ENCODE results near the gene SKAP1.

- TF ChIP-seq POLR2AphosphoS5 (IDR thresholded peaks at IDR 0.05) (no peak), CTCF (IDR thresholded peaks at IDR 0.05) (no peak), POLR2A (IDR thresholded peaks at IDR 0.05; ENCODE audit: low read depth) (no peak), EP300 (IDR thresholded peaks at IDR 0.05) (no peak)
These were observed 48.4 kb upstream of the SKAP1 start for GRCh38 chr17:48478224-48479013.

All from esophagus muscularis mucosa (tissue), 4 donors.